Spleen (tissue), 11 donors: ENCODE measurements around the gene STN1. TPM values are rescaled to one million over a fixed set of nuclear protein-coding genes. Genes with fewer than 3 reads are reported as not detected.

Source experiments
- DNase-seq: peaks from one replicate; pipeline ENCODE4 v3.0.0-alpha.2; 2020
- H3K27ac ChIP-seq, 8 donors: fragments of 200-600 bp; sonication (generic) in 7 of 8; 1 replicate in 4 of 8; 2 replicates in 4 of 8; pipeline versions ENCODE4 v1.5.0 to v1.8.0; 2016 to 2021; ENCODE audit warnings: inconsistent platforms in 4 of 8, mild to moderate bottlenecking in 4 of 8, moderate library complexity in 1 of 8
- H3K27me3 ChIP-seq, 7 donors: fragments of 200-600 bp; sonication (generic) in 6 of 7; replicated peaks in 1 of 7; 1 replicate in 4 of 7; 2 replicates in 3 of 7; pipeline versions ENCODE4 v1.5.0 to v1.8.0; 2016 to 2021; ENCODE audit warnings: inconsistent platforms in 3 of 7, mild to moderate bottlenecking in 1 of 7
- H3K36me3 ChIP-seq, 6 donors: fragments of 200-600 bp; sonication (generic) in 5 of 6; 1 replicate in 4 of 6; 2 replicates in 2 of 6; pipeline versions ENCODE4 v1.5.0 to v1.8.0; 2016 to 2021; ENCODE audit warnings: inconsistent platforms in 2 of 6
- H3K4me1 ChIP-seq, 6 donors: fragments of 200-600 bp; sonication (generic) in 5 of 6; 1 replicate in 3 of 6; 2 replicates in 3 of 6; pipeline versions ENCODE4 v1.5.0 to v1.8.0; 2016 to 2021; ENCODE audit warnings: inconsistent platforms in 3 of 6
- H3K4me3 ChIP-seq, 8 donors: fragments of 200-600 bp; sonication (generic) in 7 of 8; 1 replicate in 4 of 8; 2 replicates in 4 of 8; pipeline versions ENCODE4 v1.5.0 to v1.8.0; 2016 to 2021; ENCODE audit warnings: inconsistent platforms in 4 of 8, mild to moderate bottlenecking in 4 of 8, moderate library complexity in 2 of 8
- H3K9me3 ChIP-seq, 8 donors: fragments of 200-600 bp; sonication (generic) in 7 of 8; 1 replicate in 4 of 8; 2 replicates in 4 of 8; pipeline versions ENCODE4 v1.5.0 to v1.8.0; 2016 to 2021; ENCODE audit warnings: inconsistent platforms in 4 of 8
- POLR2A ChIP-seq, 3 donors: fragments of 450-650 bp; IDR thresholded peaks; one replicate each; pipeline ENCODE4 v1.5.1; 2017; ENCODE audit warnings: antibody characterized with exemption in 3 of 3, mild to moderate bottlenecking in 1 of 3
- POLR2AphosphoS5 ChIP-seq, 3 donors: sonication (generic); formaldehyde crosslinking; IDR thresholded peaks; one replicate each; pipeline ENCODE4 v1.5.1; 2017; ENCODE audit warnings: antibody characterized with exemption in 3 of 3
- WGBS, 5 donors: extraction: QIAGEN DNeasy Blood & Tissue Kit in 3 of 5; methylation state at CpG; one replicate each; pipeline versions ENCODE4 v1.1.5 to v1.1.7; 2013 to 2018; 5-methylcytosine and 5-hydroxymethylcytosine counted together
- intact Hi-C: fragments of 100-400 bp; cut with DNase I; formaldehyde crosslinking; loops from one replicate; pipeline ENCODE4 v1.15.0; 2023; ENCODE audit warnings: low total_unique reads
- polyA plus RNA-seq, 3 donors: library from polyadenylated mRNA; stranded (reverse); fragments of 200-250 nt; gene quantifications; one replicate each; pipeline ENCODE4 v1.2.1, GENCODE V29; 2013
- total RNA-seq, 7 donors: library from RNA; depleted of rRNA in 3 of 7; stranded (reverse); fragments of >200 nt in 3 of 7; fragmentation: NEBNext Ultra II Directional in 4 of 7; extraction: Animal tissue kit (Norgen Biotek cat#: 25700) in 4 of 7; gene quantifications; one replicate each; pipeline versions ENCODE4 v1.1.0 to v1.2.1, GENCODE V29; 2016 to 2021
- TF ChIP-seq, protein P1 (sequence below), 11 experiments: fragments of 200-600 bp in 7 of 11; fragments of 450-650 bp in 4 of 11; sonication (generic) in 4 of 11; IDR thresholded peaks in 8 of 11; conservative IDR thresholded peaks in 3 of 11; 1 replicate in 7 of 11; 2 replicates in 4 of 11; pipeline versions ENCODE4 v1.4.0 to v1.8.0; 2016 to 2021; ENCODE audit warnings: antibody characterized with exemption in 11 of 11, inconsistent platforms in 4 of 11, mild to moderate bottlenecking in 1 of 11
- donor health status: healthy with polysubstance abuse.
- donor health status: DM: no; HTN: no; CAD: no; lungs with moderate emphysema.
- donor health status: DM: no; HTN: no; CAD: no.
- donor health status: Bipolar disorder and iron deficiency.
- donor health status: healthy.
- donor health status: DM: no; HTN: no; CAD: no.
- donor health status: DM: yes; HTN: yes; CAD: no.

Gene STN1
- total and polyA plus RNA-seq, 10 donors, result 14.2 to 27.7 (median 22.3) TPM

GRCh38 chr10:103925591-103925990 lies 7.6 kb upstream of the STN1 start:
- no peak overlapping the region for H3K27ac ChIP-seq
- intact Hi-C loops, result no loop called here
- WGBS, 5 donors, result 90 to 100% (median 100%) methylated on average over 1 of the region's 1 CpG
- no peaks in the 10 kb centered on the region for H3K4me1 ChIP-seq
- TF ChIP-seq POLR2AphosphoS5 (IDR thresholded peaks at IDR 0.05) (no peak), POLR2A (IDR thresholded peaks at IDR 0.05) (no peak)
- TF ChIP-seq, protein P1, sequence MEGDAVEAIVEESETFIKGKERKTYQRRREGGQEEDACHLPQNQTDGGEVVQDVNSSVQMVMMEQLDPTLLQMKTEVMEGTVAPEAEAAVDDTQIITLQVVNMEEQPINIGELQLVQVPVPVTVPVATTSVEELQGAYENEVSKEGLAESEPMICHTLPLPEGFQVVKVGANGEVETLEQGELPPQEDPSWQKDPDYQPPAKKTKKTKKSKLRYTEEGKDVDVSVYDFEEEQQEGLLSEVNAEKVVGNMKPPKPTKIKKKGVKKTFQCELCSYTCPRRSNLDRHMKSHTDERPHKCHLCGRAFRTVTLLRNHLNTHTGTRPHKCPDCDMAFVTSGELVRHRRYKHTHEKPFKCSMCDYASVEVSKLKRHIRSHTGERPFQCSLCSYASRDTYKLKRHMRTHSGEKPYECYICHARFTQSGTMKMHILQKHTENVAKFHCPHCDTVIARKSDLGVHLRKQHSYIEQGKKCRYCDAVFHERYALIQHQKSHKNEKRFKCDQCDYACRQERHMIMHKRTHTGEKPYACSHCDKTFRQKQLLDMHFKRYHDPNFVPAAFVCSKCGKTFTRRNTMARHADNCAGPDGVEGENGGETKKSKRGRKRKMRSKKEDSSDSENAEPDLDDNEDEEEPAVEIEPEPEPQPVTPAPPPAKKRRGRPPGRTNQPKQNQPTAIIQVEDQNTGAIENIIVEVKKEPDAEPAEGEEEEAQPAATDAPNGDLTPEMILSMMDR (IDR thresholded peaks at IDR 0.05 in 8 of 11, conservative IDR thresholded peaks at IDR 0.05 in 3 of 11), result no peak
- H3K4me3 ChIP-seq, result no peak overlapping the region
- DNase-seq, result no peak
- no peaks in the 10 kb centered on the region for H3K27me3 ChIP-seq
- no peaks in the 10 kb centered on the region for H3K9me3 ChIP-seq
- no peaks in the 10 kb centered on the region for H3K36me3 ChIP-seq

GRCh38 chr10:103923502-103923901 lies 5.5 kb upstream of the STN1 start:
- WGBS, 5 donors, result 63 to 81% (median 76%) methylated on average over 3 of the region's 3 CpGs
- no peaks in the 10 kb centered on the region for H3K9me3 ChIP-seq
- H3K4me3 ChIP-seq, result no peak overlapping the region
- no peak for DNase-seq
- no peaks in the 10 kb centered on the region for H3K36me3 ChIP-seq
- intact Hi-C loops, result no loop called here
- no peaks in the 10 kb centered on the region for H3K27me3 ChIP-seq
- peaks cover 0 to 8% (median 6%) of the 10 kb centered on the region in 6 donors for H3K4me1 ChIP-seq
- H3K27ac ChIP-seq, result no peak overlapping the region
- TF ChIP-seq POLR2A (IDR thresholded peaks at IDR 0.05) (no peak), POLR2AphosphoS5 (IDR thresholded peaks at IDR 0.05) (no peak)
- TF ChIP-seq, protein P1 (IDR thresholded peaks at IDR 0.05 in 8 of 11, conservative IDR thresholded peaks at IDR 0.05 in 3 of 11), result no peak

DNA sequence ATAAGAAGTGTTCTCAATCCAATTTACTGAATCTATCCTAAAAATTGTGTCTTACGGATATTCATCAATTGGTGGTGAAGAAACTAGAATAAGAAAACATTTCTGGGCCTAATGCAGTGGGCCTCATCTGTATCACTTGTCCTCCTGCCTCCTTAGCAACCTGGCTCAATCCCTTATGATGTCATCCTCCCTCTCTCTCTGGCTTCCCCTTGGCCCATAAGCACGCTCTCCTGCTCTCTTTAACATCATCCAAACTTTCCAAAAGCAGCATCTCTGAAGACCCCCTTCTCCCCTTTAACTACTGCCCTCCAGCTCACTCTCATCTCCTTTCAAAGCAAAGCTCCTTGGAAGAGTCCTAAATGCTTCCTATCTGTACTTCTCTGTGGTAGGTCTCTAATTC lies 4.7 kb upstream of the STN1 start:
- peaks cover 0 to 13% (median 9%) of the 10 kb centered on the region in 6 donors for H3K4me1 ChIP-seq
- no peak overlapping the region for H3K4me3 ChIP-seq
- H3K27ac ChIP-seq, result no peak overlapping the region
- DNase-seq, result no peak
- intact Hi-C loops, result no loop called here
- no peaks in the 10 kb centered on the region for H3K9me3 ChIP-seq
- WGBS, 5 donors, result 91 to 96% (median 93%) methylated on average over 2 of the region's 2 CpGs
- TF ChIP-seq, protein P1 (IDR thresholded peaks at IDR 0.05 in 8 of 11, conservative IDR thresholded peaks at IDR 0.05 in 3 of 11), result no peak
- no peak for TF ChIP-seq POLR2A (IDR thresholded peaks at IDR 0.05)
- no peak for TF ChIP-seq POLR2AphosphoS5 (IDR thresholded peaks at IDR 0.05)
- H3K27me3 ChIP-seq, result no peaks in the 10 kb centered on the region
- no peaks in the 10 kb centered on the region for H3K36me3 ChIP-seq

DNA sequence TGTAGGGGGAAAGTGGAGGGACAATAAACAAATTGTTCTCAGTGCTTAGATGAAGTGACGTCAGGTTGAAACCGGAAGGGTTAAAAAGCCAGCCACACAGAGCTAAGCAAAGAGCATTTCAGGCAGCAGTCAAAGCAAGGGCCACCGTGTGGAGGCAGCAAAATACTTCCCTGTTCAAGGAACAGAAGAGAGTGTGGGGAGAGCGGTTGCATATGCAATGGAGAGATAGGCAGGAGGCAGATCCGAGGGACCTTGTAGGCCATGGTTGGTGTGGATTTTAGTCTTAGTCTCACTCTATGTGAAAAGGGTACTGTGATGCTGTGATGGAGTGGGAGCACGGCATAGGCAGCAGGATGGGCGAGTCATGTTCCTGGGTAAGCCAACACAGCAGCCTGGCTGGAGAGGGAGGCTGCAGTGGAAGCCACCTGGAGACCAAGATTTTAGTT lies 3.8 kb upstream of the STN1 start:
- Histone ChIP-seq H3K36me3 (no peaks in the 10 kb centered on the region), H3K9me3 (no peaks in the 10 kb centered on the region)
- intact Hi-C loops, result no loop called here

More for the DNA sequence above, 3.8 kb upstream of the STN1 start:
- H3K4me1 ChIP-seq, result peaks cover 7 to 21% (median 17%) of the 10 kb centered on the region in 6 donors
- TF ChIP-seq POLR2A (IDR thresholded peaks at IDR 0.05) (no peak), POLR2AphosphoS5 (IDR thresholded peaks at IDR 0.05) (no peak)
- TF ChIP-seq, protein P1 (IDR thresholded peaks at IDR 0.05 in 8 of 11, conservative IDR thresholded peaks at IDR 0.05 in 3 of 11), result no peak
- no peak for DNase-seq
- H3K27me3 ChIP-seq, result no peaks in the 10 kb centered on the region
- H3K27ac ChIP-seq, result no peak overlapping the region
- no peak overlapping the region for H3K4me3 ChIP-seq
- 31 to 45% (median 36%) methylated on average over 7 of the region's 7 CpGs for WGBS, 5 donors
